Stimulated activated CD4-positive, alpha-beta T cell treated with anti-CD3 and anti-CD28 coated beads, Interleukin-1b, Interleukin-23, amount 100 ng/mL, for 48 hours (primary cell): ENCODE data around the gene REXO5.

Experiments used
- DNase-seq: peaks from one replicate; pipeline ENCODE4 v3.0.0-alpha.2; 2020

REXO5 gene

GRCh38 chr16:20879175-20880040 lies 73.1 kb downstream of the REXO5 start:
- no peak for DNase-seq

- DNase-seq, result no peak
These were observed 74.7 kb downstream of the REXO5 start for GRCh38 chr16:20880867-20881502.

- DNase-seq, result no peak
These were observed 75.2 kb downstream of the REXO5 start for GRCh38 chr16:20881503-20881878.

DNA sequence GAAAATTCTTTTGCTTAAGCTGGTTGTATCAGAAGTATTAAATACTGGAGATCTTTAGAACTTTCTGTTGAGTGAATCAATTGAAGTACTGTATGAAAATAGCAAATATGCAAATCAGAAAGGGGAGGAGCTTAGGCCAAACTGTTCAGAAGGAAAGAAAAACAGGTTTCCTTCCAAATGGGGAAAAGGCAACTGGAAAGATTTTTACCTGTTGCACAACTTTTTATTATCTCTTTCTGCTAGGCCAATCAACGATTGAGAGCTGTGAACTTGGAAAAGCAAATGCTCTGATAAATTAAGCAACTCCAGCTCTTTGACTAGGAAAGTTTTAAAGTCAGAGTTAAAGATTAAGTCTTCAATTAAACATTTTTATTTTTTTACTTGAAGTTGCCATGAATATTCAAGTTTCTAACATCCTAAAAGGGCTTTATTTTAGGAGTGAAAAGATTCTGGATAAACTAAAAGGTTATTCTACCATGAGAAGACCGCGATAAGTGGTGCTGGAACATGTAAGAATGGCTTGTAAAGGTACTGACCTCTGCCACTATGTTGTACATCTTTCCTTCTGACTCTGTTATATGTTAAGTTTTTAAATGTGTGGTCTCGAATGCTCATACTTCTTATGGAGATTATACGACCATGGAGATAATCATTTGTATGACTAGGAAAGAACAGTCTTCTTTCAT lies 77.4 kb downstream of the REXO5 start:
- DNase-seq, result no peak

DNA sequence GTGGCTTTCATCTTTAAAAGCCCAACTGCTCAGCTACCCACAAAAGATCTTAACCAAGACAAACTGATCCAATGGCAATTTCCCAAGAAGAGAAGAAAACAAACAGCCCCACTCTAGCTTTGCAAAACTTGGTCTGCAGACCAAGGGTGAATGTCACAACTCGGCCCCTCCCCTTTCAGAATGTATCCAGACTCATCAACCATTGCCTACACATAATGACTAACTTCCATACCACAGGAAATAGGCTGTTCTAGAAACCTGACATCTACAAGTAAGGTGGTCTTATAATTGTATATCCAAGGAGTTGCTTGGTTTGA lies 77.9 kb downstream of the REXO5 start:
- peak; percentile 25 for DNase-seq

DNA sequence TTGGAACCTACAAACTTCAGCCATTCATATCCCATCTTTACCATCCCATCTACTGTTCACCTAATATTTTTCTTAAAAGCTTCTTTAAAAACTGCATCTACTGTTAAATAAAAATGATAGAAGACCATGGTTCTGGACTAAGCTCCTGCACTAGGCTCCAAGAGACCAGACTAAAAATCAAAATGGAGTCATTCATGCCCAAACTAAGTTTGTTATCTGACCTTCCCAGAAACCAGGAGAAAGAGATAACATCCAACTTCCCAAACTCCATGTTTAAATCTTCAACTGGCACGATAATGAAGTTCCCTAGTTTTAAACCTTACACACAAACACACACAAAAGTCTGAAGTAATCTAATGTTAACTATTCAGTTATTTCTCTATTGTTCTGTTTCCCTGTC lies 80.0 kb downstream of the REXO5 start:
- no peak for DNase-seq

- no peak for DNase-seq
These were observed 80.9 kb downstream of the REXO5 start for GRCh38 chr16:20887207-20887606.

GRCh38 chr16:20889625-20890275 lies 83.4 kb downstream of the REXO5 start:
- DNase-seq, result no peak

- no peak for DNase-seq
These were observed 88.1 kb downstream of the REXO5 start for GRCh38 chr16:20894388-20894787.

- no peak for DNase-seq
These were observed 91.0 kb downstream of the REXO5 start for GRCh38 chr16:20897253-20897897.

- no peak for DNase-seq
These were observed 91.6 kb downstream of the REXO5 start for GRCh38 chr16:20897922-20898321.

GRCh38 chr16:20899071-20899470 lies 92.7 kb downstream of the REXO5 start:
- DNase-seq, result no peak
